HepG2 (cell line): ENCODE measurements around the gene OTOGL. TPM values are rescaled to one million over a fixed set of nuclear protein-coding genes. Genes with fewer than 3 reads are reported as not detected.

Experiments used
- ATAC-seq: fragments of 200-7000 bp; cut with Tn5 transposase; 3 replicates; pipeline ENCODE4 v1.9.1; 2020; ENCODE audit warnings: mild to moderate bottlenecking, moderate library complexity
- BruUV-seq: library from RNA; stranded (reverse); fragments of 400-500 nt; replicated peaks from 2 replicates; lab custom pipeline; 2021; lab: Mats Ljungman, UMichigan
- CTCF ChIA-PET: fragments of 300-600 bp; formaldehyde crosslinking; extraction: SDS; loops from one replicate; lab custom pipeline; 2021; ENCODE audit warnings: low total read pairs, inconsistent platforms, low intra/inter-chr PET ratio; lab: Yijun Ruan, JAX
- POLR2A ChIA-PET: fragments of 350-600 bp; sonication (Branson Sonifier 250); formaldehyde crosslinking; loops from one replicate; lab custom pipeline; 2020; ENCODE audit warnings: antibody characterized with exemption, inconsistent platforms; lab: Yijun Ruan, JAX
- DNase-seq: peaks from one replicate; pipeline ENCODE4 v3.0.0-alpha.2; 2015; ENCODE audit warnings: low spot score
- FAIRE-seq: peaks from 3 replicates; lab custom pipeline; 2011; peaks lifted over from hg19 to GRCh38; lab: Jason Lieb, UNC
- H2AFZ ChIP-seq: one replicate; pipeline ENCODE4 v1.6.1; 2011; ENCODE audit warnings: low read length, inconsistent platforms
- H3K27ac ChIP-seq: fragments of 300-600 bp; 3 replicates; pipeline ENCODE4 v1.8.0; 2011; ENCODE audit warnings: mixed run types, mild to moderate bottlenecking, mixed read lengths, low read length, inconsistent platforms; ENCODE audit not compliant: insufficient read depth; ENCODE audit errors: extremely low read length
- H3K27me3 ChIP-seq, 2 experiments: fragments of 200-600 bp in 1 of 2; 2 replicates in 1 of 2; 3 replicates in 1 of 2; pipeline versions ENCODE4 v1.6.0 to v1.8.0; 2011; ENCODE audit warnings: low read length in 2 of 2, mild to moderate bottlenecking in 2 of 2, moderate library complexity in 2 of 2, inconsistent platforms in 1 of 2; ENCODE audit not compliant: insufficient read depth in 2 of 2, control insufficient read depth in 1 of 2
- H3K36me3 ChIP-seq, 2 experiments: fragments of 200-600 bp in 1 of 2; replicated peaks in 1 of 2; 2 replicates in 1 of 2; 3 replicates in 1 of 2; pipeline versions ENCODE4 v1.5.1 to v1.8.0; 2011; ENCODE audit warnings: low read length in 2 of 2, inconsistent platforms in 1 of 2; ENCODE audit not compliant: insufficient read depth in 2 of 2, control insufficient read depth in 1 of 2
- H3K4me1 ChIP-seq: 2 replicates; pipeline ENCODE4 v1.5.1; 2012; ENCODE audit warnings: low read length, inconsistent platforms; ENCODE audit not compliant: insufficient read depth
- H3K4me2 ChIP-seq: 2 replicates; pipeline ENCODE4 v1.6.0; 2011; ENCODE audit warnings: low read depth, low read length, inconsistent platforms
- H3K4me3 ChIP-seq, 3 experiments: fragments of 200-600 bp in 1 of 3; sonication (generic), shearing (Covaris generic) in 1 of 3; replicated peaks in 1 of 3; 2 replicates each; pipeline ENCODE4 v1.5.1; 2011 to 2016; ENCODE audit warnings: low read length in 3 of 3, inconsistent platforms in 2 of 3, low read depth in 2 of 3, mild to moderate bottlenecking in 2 of 3, control low read depth in 1 of 3, mixed read lengths in 1 of 3; ENCODE audit not compliant: insufficient read depth in 1 of 3
- H3K79me2 ChIP-seq: one replicate; pipeline ENCODE4 v1.6.1; 2011; ENCODE audit warnings: low read length, inconsistent platforms; ENCODE audit not compliant: insufficient read depth
- H3K9ac ChIP-seq: 2 replicates; pipeline ENCODE4 v1.6.0; 2011; ENCODE audit warnings: mild to moderate bottlenecking, low read depth, low read length, inconsistent platforms; ENCODE audit not compliant: insufficient read depth
- H3K9me3 ChIP-seq: 2 replicates; pipeline ENCODE4 v1.5.1; 2012; ENCODE audit warnings: mild to moderate bottlenecking, low read length
- H4K20me1 ChIP-seq: 2 replicates; pipeline ENCODE4 v1.6.0; 2011; ENCODE audit warnings: inconsistent platforms, mild to moderate bottlenecking, low read length, moderate library complexity; ENCODE audit not compliant: insufficient read depth
- ARHGAP35 ChIP-seq: sonication (generic); formaldehyde crosslinking; IDR thresholded peaks from 2 replicates; pipeline ENCODE4 v1.9.0; 2022; ENCODE audit warnings: mild to moderate bottlenecking, inconsistent platforms, moderate library complexity, missing genetic modification reagents, borderline replicate concordance
- ARID2 ChIP-seq: sonication (generic); formaldehyde crosslinking; IDR thresholded peaks from 2 replicates; pipeline ENCODE4 v1.8.1; 2022; ENCODE audit warnings: mild to moderate bottlenecking, missing genetic modification reagents, borderline replicate concordance
- CENPX ChIP-seq: sonication (generic); formaldehyde crosslinking; IDR thresholded peaks from 2 replicates; pipeline ENCODE4 v1.9.0; 2021; ENCODE audit warnings: mild to moderate bottlenecking, missing genetic modification reagents, moderate library complexity
- CHD4 ChIP-seq: fragments of 200-600 bp; sonication (generic); IDR thresholded peaks from 2 replicates; pipeline ENCODE4 v1.7.0; 2017; ENCODE audit warnings: mild to moderate bottlenecking, low read length, borderline replicate concordance
- HNRNPUL1 ChIP-seq: fragments of 200-400 bp; formaldehyde crosslinking; IDR thresholded peaks from 2 replicates; pipeline ENCODE4 v1.6.1; 2017; ENCODE audit warnings: low read depth, mild to moderate bottlenecking, low read length, moderate library complexity
- HOXA9 ChIP-seq: sonication (generic); formaldehyde crosslinking; IDR thresholded peaks from 2 replicates; pipeline ENCODE4 v1.8.1; 2022; ENCODE audit warnings: missing genetic modification reagents, mild to moderate bottlenecking, moderate library complexity, borderline replicate concordance
- KDM5B ChIP-seq: sonication (generic); formaldehyde crosslinking; IDR thresholded peaks from 2 replicates; pipeline ENCODE4 v1.4.0; 2020; ENCODE audit warnings: missing genetic modification reagents, mild to moderate bottlenecking, borderline replicate concordance
- MED1 ChIP-seq: sonication (generic); formaldehyde crosslinking; IDR thresholded peaks from 2 replicates; pipeline ENCODE4 v1.4.0; 2020; ENCODE audit warnings: missing genetic modification reagents
- NFE2L1 ChIP-seq: sonication (generic); formaldehyde crosslinking; IDR thresholded peaks from 2 replicates; pipeline ENCODE4 v1.4.0; 2020; ENCODE audit warnings: missing genetic modification reagents, mild to moderate bottlenecking, borderline replicate concordance
- NFYB ChIP-seq: sonication (generic); formaldehyde crosslinking; IDR thresholded peaks from 2 replicates; pipeline ENCODE4 v1.4.0; 2020; ENCODE audit warnings: missing genetic modification reagents
- SIX4 ChIP-seq: sonication (generic); formaldehyde crosslinking; IDR thresholded peaks from 2 replicates; pipeline ENCODE4 v1.4.0; 2020; ENCODE audit warnings: missing genetic modification reagents
- WIZ ChIP-seq: sonication (generic); formaldehyde crosslinking; IDR thresholded peaks from 2 replicates; pipeline ENCODE4 v1.5.1; 2020; ENCODE audit warnings: mild to moderate bottlenecking, missing genetic modification reagents
- ZIK1 ChIP-seq: sonication (generic); formaldehyde crosslinking; IDR thresholded peaks from 2 replicates; pipeline ENCODE4 v1.5.0; 2020; ENCODE audit warnings: mild to moderate bottlenecking, low read depth, missing genetic modification reagents, borderline replicate concordance
- ZMYM4 ChIP-seq: sonication (generic); formaldehyde crosslinking; IDR thresholded peaks from 2 replicates; pipeline ENCODE4 v1.8.1; 2023; ENCODE audit warnings: mild to moderate bottlenecking, missing genetic modification reagents
- ZNF616 ChIP-seq: sonication (generic); formaldehyde crosslinking; IDR thresholded peaks from 2 replicates; pipeline ENCODE4 v1.5.0; 2020; ENCODE audit warnings: low read depth, mild to moderate bottlenecking, missing genetic modification reagents
- WGBS: methylation state at CpG from one replicate; pipeline ENCODE4 v1.1.6; 2017; ENCODE audit warnings: low lambda C conversion rate; 5-methylcytosine and 5-hydroxymethylcytosine counted together
- in situ Hi-C: cut with HindIII; loops from 2 replicates; pipeline ENCODE4 v1.10.0; 2017; ENCODE audit warnings: low pct_unique_long_range_greater_than_20kb; ENCODE audit not compliant: extremely low pct_ligation_motif_present
- intact Hi-C: fragments of 100-400 bp; cut with micrococcal nuclease; formaldehyde crosslinking; loops from one replicate; pipeline ENCODE4 v1.10.0; 2022; ENCODE audit not compliant: unreplicated experiment
- polyA plus RNA-seq, 8 experiments: library from polyadenylated mRNA; depleted of rRNA in 3 of 8; stranded (reverse) in 7 of 8; unstranded in 1 of 8; fragments of >200 nt; fragmentation: Illumina TruSeq in 4 of 8; extraction: Trizol in 4 of 8; gene quantifications; 2 replicates each; pipeline versions ENCODE4 v1.2.1 to v1.2.3, GENCODE V29; 2011 to 2016; ENCODE audit warnings: low read depth in 4 of 8, missing spikeins in 1 of 8, mixed read lengths in 1 of 8; ENCODE audit not compliant: insufficient read depth in 1 of 8
- total RNA-seq, 5 experiments: library from RNA; depleted of rRNA; stranded (reverse); fragments of >200 nt; fragmentation: Illumina TruSeq; extraction: Trizol; gene quantifications; 2 replicates each; pipeline ENCODE4 v1.2.3, GENCODE V29; 2016; ENCODE audit warnings: low read depth in 1 of 5
- TF ChIP-seq, protein P1 (sequence below): sonication (generic); formaldehyde crosslinking; IDR thresholded peaks from 2 replicates; pipeline ENCODE4 v1.8.0; 2022; ENCODE audit warnings: missing genetic modification reagents, mild to moderate bottlenecking, borderline replicate concordance
- TF ChIP-seq, protein P2 (sequence below): sonication (generic); formaldehyde crosslinking; IDR thresholded peaks from 2 replicates; pipeline ENCODE4 v1.4.0; 2020; ENCODE audit warnings: missing genetic modification reagents, mild to moderate bottlenecking, borderline replicate concordance

OTOGL gene
- total and polyA plus RNA-seq, 2 of the 13 experiments (the other 11 are each of a cell fraction or from before 2014, with no cell fraction given) = not detected

DNA sequence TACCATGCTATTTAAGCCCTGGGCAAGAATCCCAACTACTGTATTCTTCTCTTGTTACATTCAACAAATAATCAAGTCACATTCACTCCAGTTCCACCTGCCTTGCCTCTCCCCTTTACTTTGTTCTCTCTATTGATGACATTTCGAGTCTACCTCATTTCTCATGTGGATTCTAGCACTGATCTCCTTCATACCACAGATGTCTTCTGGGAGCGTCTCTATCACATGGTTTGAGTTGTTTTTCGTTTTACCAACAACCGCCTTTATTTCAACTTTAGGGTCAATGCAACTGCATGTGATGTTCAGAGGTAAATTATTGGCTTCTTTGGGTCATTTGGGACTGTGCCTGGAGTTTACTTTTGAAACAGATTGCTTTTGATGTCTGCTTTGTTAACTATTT, 40.7 kb downstream of the OTOGL start:
- Histone ChIP-seq H3K4me3 (no peak overlapping the region), H4K20me1 (no peaks in the 10 kb centered on the region), H2AFZ (no peak overlapping the region), H3K9ac (no peak overlapping the region), H3K4me2 (no peak overlapping the region), H3K9me3 (no peaks in the 10 kb centered on the region), H3K27me3 (no peaks in the 10 kb centered on the region), H3K4me1 (no peaks in the 10 kb centered on the region; the same call in 1 of the 2 replicates), H3K79me2 (no peaks in the 10 kb centered on the region), H3K27ac (no peak overlapping the region), H3K36me3 (no peaks in the 10 kb centered on the region)
- in situ Hi-C loops (no loop called here), intact Hi-C loops (no loop called here)
- DNase-seq = no peak
- no TSS peak for BruUV-seq
- POLR2A ChIA-PET = no interaction called here
- no peak for FAIRE-seq
- ATAC-seq = no peak
- 0% methylated on average over 4 of the region's 4 CpGs for WGBS
- CTCF ChIA-PET = no interaction called here
- no peak for TF ChIP-seq CHD4
- no peak for TF ChIP-seq HOXA9 (CRISPR knock-in tag)
- TF ChIP-seq KDM5B (CRISPR knock-in tag) = no peak
- no peak for TF ChIP-seq SIX4 (CRISPR knock-in tag)
- TF ChIP-seq ZNF616 = no peak
- no peak for TF ChIP-seq CENPX (CRISPR knock-in tag)
- no peak for TF ChIP-seq NFYB
- TF ChIP-seq NFE2L1 (CRISPR knock-in tag) = no peak

DNA sequence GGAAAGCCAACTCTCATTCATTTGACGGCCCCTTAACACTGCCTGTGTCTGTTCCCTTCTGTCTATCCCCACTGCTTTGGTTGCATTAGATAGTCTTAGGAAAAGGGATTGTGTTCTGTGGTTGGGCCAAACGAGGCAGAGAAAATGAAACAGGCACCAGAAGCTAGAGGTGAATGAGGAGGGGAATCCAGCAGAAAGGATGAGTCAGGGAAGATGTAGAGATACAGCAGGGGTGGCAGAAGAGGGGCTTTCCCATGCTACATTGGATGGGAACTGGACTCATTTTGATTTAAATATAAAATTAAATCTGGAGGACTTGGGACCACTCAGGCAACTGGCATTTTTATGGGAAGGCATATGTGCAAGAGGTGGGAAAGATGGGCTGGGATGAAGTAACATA, 43.3 kb downstream of the OTOGL start:
- intact Hi-C loops (no loop called here), in situ Hi-C loops (no loop called here)
- Histone ChIP-seq H3K4me2 (no peak overlapping the region), H3K4me1 (no peaks in the 10 kb centered on the region), H3K9me3 (no peaks in the 10 kb centered on the region), H3K27ac (no peak overlapping the region), H3K79me2 (no peaks in the 10 kb centered on the region), H2AFZ (no peak overlapping the region), H3K9ac (no peak overlapping the region), H3K36me3 (no peaks in the 10 kb centered on the region), H4K20me1 (no peaks in the 10 kb centered on the region), H3K4me3 (no peak overlapping the region), H3K27me3 (no peaks in the 10 kb centered on the region)
- ChIA-PET POLR2A (no interaction called here), CTCF (no interaction called here)
- no TSS peak for BruUV-seq
- FAIRE-seq (no peak), ATAC-seq (no peak), DNase-seq (no peak)
- WGBS = 0% methylated on average over 2 of the region's 2 CpGs
- TF ChIP-seq ZMYM4 (CRISPR knock-in tag) = no peak
- no peak for TF ChIP-seq ARID2 (CRISPR knock-in tag)
- TF ChIP-seq, protein P1, sequence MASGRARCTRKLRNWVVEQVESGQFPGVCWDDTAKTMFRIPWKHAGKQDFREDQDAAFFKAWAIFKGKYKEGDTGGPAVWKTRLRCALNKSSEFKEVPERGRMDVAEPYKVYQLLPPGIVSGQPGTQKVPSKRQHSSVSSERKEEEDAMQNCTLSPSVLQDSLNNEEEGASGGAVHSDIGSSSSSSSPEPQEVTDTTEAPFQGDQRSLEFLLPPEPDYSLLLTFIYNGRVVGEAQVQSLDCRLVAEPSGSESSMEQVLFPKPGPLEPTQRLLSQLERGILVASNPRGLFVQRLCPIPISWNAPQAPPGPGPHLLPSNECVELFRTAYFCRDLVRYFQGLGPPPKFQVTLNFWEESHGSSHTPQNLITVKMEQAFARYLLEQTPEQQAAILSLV (CRISPR knock-in tag) = no peak
- TF ChIP-seq, protein P2, sequence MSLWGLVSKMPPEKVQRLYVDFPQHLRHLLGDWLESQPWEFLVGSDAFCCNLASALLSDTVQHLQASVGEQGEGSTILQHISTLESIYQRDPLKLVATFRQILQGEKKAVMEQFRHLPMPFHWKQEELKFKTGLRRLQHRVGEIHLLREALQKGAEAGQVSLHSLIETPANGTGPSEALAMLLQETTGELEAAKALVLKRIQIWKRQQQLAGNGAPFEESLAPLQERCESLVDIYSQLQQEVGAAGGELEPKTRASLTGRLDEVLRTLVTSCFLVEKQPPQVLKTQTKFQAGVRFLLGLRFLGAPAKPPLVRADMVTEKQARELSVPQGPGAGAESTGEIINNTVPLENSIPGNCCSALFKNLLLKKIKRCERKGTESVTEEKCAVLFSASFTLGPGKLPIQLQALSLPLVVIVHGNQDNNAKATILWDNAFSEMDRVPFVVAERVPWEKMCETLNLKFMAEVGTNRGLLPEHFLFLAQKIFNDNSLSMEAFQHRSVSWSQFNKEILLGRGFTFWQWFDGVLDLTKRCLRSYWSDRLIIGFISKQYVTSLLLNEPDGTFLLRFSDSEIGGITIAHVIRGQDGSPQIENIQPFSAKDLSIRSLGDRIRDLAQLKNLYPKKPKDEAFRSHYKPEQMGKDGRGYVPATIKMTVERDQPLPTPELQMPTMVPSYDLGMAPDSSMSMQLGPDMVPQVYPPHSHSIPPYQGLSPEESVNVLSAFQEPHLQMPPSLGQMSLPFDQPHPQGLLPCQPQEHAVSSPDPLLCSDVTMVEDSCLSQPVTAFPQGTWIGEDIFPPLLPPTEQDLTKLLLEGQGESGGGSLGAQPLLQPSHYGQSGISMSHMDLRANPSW (CRISPR knock-in tag) = no peak
- TF ChIP-seq HNRNPUL1 = no peak
- TF ChIP-seq WIZ (CRISPR knock-in tag) = no peak
- no peak for TF ChIP-seq MED1 (CRISPR knock-in tag)
- no peak for TF ChIP-seq ZIK1 (CRISPR knock-in tag)
- TF ChIP-seq ARHGAP35 = no peak
